MG63 (cell line): ENCODE data around the gene DGKB. TPM values are rescaled to one million over a fixed set of nuclear protein-coding genes. Genes with fewer than 3 reads are reported as not detected.

ENCODE experiments used
- DNase-seq: peaks from one replicate; pipeline ENCODE4 v3.0.0-alpha.2; 2020
- H3K27me3 ChIP-seq: fragments of 250-450 bp; sonication (Bioruptor Pico); 2 replicates; pipeline ENCODE4 v1.5.1; 2020; ENCODE audit warnings: mild to moderate bottlenecking, moderate library complexity
- H3K36me3 ChIP-seq: fragments of 250-450 bp; sonication (Bioruptor Pico); 2 replicates; pipeline ENCODE4 v1.5.1; 2020; ENCODE audit warnings: mild to moderate bottlenecking, moderate library complexity
- H3K4me3 ChIP-seq: fragments of 250-450 bp; sonication (Bioruptor Pico); 2 replicates; pipeline ENCODE4 v1.5.1; 2020; ENCODE audit warnings: mild to moderate bottlenecking, moderate library complexity
- H3K9me3 ChIP-seq: fragments of 250-450 bp; sonication (Bioruptor Pico); 2 replicates; pipeline ENCODE4 v1.5.1; 2020; ENCODE audit warnings: mild to moderate bottlenecking, moderate library complexity
- total RNA-seq: library from RNA; depleted of rRNA; stranded (reverse); fragments of >200 nt; shearing (Covaris generic); gene quantifications from 2 replicates; pipeline ENCODE4 v1.2.3, GENCODE V29; 2014; ENCODE audit warnings: low replicate concordance

DGKB gene
- total RNA-seq, 1 experiment from 2014 or later = not detected

DNA sequence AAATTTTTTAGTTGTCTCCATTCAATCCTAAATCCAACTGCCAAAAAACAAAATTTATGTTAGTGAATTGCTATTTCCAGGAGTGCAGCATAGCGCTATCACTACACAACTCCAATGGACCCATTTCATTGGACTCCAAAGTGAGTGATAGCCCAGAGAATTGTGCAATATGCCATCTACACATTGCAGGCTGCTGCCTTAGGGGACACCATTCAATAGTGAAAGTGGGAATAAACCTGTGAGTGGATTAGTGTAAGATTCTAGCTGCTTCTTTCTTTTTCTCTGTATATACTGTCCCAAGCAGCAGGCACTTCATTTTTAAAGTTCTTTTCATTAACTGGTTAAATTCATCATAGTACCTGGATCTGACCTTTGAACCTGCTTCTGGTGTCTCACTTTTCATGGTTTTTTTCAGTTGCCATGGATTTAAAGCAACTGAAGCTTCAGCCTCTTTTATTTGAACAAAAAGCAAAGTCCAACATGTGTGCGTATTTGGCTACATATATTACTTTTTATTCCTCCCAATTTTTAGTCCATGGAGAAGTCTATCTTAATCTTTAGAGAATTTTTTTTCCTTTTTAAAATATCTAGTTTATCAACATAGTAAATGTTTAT is 97.3 kb downstream of the DGKB start:
- no peaks in the 10 kb centered on the region for H3K9me3 ChIP-seq
- DNase-seq = no peak
- no peaks in the 10 kb centered on the region for H3K36me3 ChIP-seq
- H3K27me3 ChIP-seq = no peaks in the 10 kb centered on the region
- no peak overlapping the region for H3K4me3 ChIP-seq

DNA sequence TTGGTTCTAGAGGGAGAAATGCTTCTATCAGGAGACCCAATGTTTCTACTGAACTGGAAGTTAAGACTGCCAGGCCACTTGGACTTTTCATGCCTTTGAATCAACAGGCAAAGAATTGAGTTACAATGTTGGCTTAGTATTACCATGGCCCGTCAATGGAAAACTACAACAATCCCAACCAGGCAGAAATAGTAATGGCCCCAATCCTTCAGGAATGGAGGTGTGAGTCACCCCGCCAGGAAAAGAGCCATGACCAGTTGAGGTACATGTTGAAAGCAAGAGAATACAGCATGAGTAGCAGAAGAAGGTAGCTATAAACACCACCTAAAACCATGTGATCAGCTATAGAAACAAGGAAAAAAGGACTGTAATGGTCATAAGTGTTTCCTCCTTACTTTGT is 101.9 kb downstream of the DGKB start:
- no peak for DNase-seq
- H3K4me3 ChIP-seq = no peak overlapping the region
- H3K36me3 ChIP-seq = no peaks in the 10 kb centered on the region
- no peaks in the 10 kb centered on the region for H3K27me3 ChIP-seq
- H3K9me3 ChIP-seq = no peaks in the 10 kb centered on the region

DNA sequence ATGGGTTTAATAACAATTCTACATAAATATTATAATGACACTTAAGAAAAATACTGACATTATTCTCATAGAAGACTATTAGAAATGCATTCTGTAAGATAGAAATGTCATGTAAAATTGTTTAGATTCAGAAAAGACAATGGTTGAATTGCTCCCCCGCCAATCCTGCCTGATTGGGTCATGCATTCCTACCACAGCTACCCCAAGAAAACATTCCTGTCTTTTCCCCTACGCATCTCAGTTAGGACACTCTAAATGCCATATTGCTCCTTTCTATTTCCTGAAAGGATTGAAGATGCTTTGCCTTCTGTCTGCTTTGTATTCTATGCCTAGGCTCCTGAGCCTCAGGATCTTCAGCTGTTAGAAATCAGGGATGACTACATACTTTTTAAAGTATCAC is 109.4 kb downstream of the DGKB start:
- no peak for DNase-seq
- Histone ChIP-seq H3K9me3 (peaks cover 2% of the 10 kb centered on the region; the same call in 1 of the 2 replicates), H3K27me3 (no peaks in the 10 kb centered on the region), H3K4me3 (no peak overlapping the region), H3K36me3 (no peaks in the 10 kb centered on the region)

DNA sequence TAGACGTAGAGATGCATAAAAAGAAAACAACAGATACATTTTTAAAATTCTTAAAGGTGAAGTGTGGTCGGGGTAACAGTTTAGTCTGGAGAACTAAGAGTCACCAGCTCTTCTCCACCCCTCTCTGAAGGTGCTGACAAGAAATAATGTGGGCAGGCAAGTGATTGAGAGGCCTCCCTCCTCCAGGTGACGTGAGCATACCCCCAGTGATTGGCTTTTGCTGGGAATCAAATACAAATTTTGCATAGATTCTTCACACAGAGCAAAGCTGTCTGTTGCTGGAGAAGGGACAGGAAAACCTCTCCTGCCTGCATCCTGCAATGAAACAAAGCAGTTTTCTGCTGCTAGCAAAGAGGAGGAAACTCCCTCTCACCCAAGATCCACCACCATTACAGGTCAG is 115.0 kb downstream of the DGKB start:
- DNase-seq = no peak
- Histone ChIP-seq H3K27me3 (no peaks in the 10 kb centered on the region), H3K4me3 (no peak overlapping the region), H3K36me3 (no peaks in the 10 kb centered on the region), H3K9me3 (peaks cover 2% of the 10 kb centered on the region; the same call in 1 of the 2 replicates)

GRCh38 chr7:14786314-14786895 is 116.1 kb downstream of the DGKB start:
- no peaks in the 10 kb centered on the region; the same call in 1 of the 2 replicates for H3K9me3 ChIP-seq
- H3K27me3 ChIP-seq = no peaks in the 10 kb centered on the region
- no peak overlapping the region for H3K4me3 ChIP-seq
- DNase-seq = no peak
- H3K36me3 ChIP-seq = no peaks in the 10 kb centered on the region

DNA sequence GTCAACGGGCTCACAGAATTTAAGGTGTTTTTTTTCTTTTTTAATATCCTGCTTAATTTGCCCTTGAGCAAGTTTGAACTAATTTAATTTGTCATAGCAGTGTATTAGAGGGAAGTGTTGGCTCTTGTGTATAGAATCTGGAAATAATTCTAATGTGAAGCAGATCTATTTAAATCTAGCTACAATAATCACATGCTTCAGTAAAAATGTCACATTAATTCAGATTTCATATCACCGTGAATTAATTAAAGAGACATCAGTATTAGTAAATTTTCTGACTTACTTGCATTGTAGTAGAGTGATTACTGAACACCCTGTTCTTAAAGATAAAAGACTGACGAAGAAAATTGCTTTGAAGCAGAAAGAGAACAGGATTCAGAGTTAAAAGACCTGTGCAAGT is 124.7 kb downstream of the DGKB start:
- Histone ChIP-seq H3K27me3 (no peaks in the 10 kb centered on the region), H3K36me3 (no peaks in the 10 kb centered on the region), H3K9me3 (peaks cover 11% of the 10 kb centered on the region), H3K4me3 (no peak overlapping the region)
- DNase-seq = no peak

- Histone ChIP-seq H3K9me3 (peaks cover 11% of the 10 kb centered on the region), H3K4me3 (no peak overlapping the region), H3K36me3 (no peaks in the 10 kb centered on the region), H3K27me3 (no peaks in the 10 kb centered on the region)
- no peak for DNase-seq
Observed at GRCh38 chr7:14776266-14776665, 126.3 kb downstream of the DGKB start.

- Histone ChIP-seq H3K9me3 (peaks cover 11% of the 10 kb centered on the region), H3K27me3 (no peaks in the 10 kb centered on the region), H3K4me3 (no peak overlapping the region), H3K36me3 (no peaks in the 10 kb centered on the region)
- DNase-seq = no peak
Observed at GRCh38 chr7:14773729-14774271, 128.8 kb downstream of the DGKB start.

GRCh38 chr7:14770614-14771013 is 131.9 kb downstream of the DGKB start:
- Histone ChIP-seq H3K27me3 (no peaks in the 10 kb centered on the region), H3K9me3 (peaks cover 2% of the 10 kb centered on the region), H3K4me3 (no peak overlapping the region), H3K36me3 (no peaks in the 10 kb centered on the region)
- DNase-seq = no peak

GRCh38 chr7:14769261-14769660 is 133.3 kb downstream of the DGKB start:
- Histone ChIP-seq H3K27me3 (no peaks in the 10 kb centered on the region), H3K9me3 (peaks cover 2% of the 10 kb centered on the region; the same call in 1 of the 2 replicates), H3K36me3 (no peaks in the 10 kb centered on the region), H3K4me3 (no peak overlapping the region)
- DNase-seq = no peak

DNA sequence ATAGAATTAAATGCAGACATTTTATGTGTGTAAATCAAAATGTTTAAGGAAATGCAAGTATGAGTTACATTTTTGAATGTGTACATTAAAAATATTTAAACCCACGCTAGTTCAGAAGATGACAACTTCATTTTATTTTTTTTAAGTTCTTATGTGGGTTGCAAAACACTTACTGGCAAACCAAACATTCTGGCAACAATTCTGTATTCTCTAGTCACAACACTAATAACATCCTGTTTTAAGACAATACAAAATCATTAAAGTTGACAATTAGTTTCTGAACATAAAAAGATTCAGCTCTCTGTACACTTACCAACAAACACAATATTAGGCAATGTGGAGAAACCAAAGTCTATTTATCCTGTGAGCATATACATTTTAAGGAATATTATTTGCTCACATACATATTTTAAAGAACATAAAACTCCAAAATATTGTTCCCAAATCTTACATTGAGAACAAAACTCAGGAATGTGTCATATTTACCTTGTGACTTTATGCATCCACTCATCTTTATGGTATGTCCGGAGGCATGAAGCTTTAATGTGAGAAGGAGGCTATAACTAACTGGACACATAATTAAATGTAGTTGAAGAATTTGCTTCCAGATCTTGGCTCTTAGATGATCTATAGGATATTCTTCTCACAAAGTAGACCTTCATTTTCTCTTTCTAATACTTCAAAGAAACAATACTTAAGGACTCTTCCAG is 134.7 kb downstream of the DGKB start:
- Histone ChIP-seq H3K36me3 (no peaks in the 10 kb centered on the region), H3K27me3 (no peaks in the 10 kb centered on the region), H3K9me3 (peaks cover 2% of the 10 kb centered on the region; the same call in 1 of the 2 replicates), H3K4me3 (no peak overlapping the region)
- no peak for DNase-seq

DNA sequence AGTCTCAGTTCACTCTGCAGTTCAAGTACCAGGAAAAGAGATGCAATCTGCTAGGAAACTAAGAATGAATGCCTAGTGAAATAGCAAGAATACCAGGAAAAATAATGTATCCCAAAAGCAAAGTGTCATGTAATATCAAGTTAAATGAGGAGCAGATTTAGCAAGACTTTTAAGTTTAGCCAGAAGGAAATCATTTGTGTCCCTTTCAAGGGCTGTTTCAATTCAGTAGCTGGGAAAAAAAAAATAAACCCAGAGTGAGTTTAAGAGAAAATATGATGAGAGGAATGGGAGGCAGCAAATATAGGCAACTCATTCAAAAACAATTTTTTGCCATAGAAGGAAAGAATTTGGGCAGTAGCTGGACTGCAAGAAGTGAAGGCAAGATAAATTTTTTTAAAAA is 135.8 kb downstream of the DGKB start:
- peaks cover 2% of the 10 kb centered on the region; the same call in 1 of the 2 replicates for H3K9me3 ChIP-seq
- no peak overlapping the region for H3K4me3 ChIP-seq
- no peaks in the 10 kb centered on the region for H3K27me3 ChIP-seq
- no peak for DNase-seq
- no peaks in the 10 kb centered on the region for H3K36me3 ChIP-seq

DNA sequence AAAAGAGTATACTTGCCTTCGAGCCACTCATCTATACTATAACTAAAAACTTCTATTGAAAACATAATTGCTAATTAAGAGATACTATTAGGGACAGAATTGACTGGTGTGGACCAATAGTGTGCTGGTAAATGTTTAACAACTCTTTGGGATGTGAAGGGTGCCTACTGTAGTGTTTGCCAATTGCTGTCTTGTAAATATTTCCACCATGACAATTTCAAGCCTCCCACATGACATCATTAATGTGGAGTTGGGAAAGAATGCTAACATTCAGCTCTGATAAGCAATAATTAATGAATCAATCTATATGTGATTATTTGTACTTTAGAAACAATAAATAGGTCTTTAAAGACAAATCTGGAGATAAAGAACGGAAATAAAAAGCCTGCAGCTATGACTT is 136.8 kb downstream of the DGKB start:
- no peak for DNase-seq
- Histone ChIP-seq H3K9me3 (peaks cover 2% of the 10 kb centered on the region; the same call in 1 of the 2 replicates), H3K4me3 (no peak overlapping the region), H3K27me3 (no peaks in the 10 kb centered on the region), H3K36me3 (no peaks in the 10 kb centered on the region)

DNA sequence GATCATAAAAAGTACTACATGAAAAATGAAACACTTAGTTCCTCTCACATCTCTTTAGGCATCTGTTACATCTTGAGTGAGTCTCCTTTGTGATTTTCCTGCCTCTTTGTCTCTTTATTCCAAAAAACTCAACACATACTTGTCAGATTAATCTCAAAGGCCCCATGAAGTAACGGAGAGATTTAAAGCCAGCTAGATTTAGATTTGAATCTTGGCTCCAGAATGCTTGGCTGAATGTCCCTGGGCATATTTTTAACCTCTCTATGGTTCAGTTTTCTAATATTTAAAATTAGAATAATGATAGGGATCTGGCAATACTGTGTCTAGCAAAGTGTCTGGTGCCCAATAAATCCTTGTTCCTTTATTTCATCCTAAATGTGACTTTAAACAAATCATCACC is 140.0 kb downstream of the DGKB start:
- Histone ChIP-seq H3K9me3 (peaks cover 2% of the 10 kb centered on the region; the same call in 1 of the 2 replicates), H3K4me3 (no peak overlapping the region)
- no peak for DNase-seq

GRCh38 chr7:14761510-14762296 is 140.8 kb downstream of the DGKB start:
- peak; percentile 92 for DNase-seq
- Histone ChIP-seq H3K9me3 (peaks cover 2% of the 10 kb centered on the region; the same call in 1 of the 2 replicates), H3K27me3 (no peaks in the 10 kb centered on the region), H3K4me3 (no peak overlapping the region), H3K36me3 (no peaks in the 10 kb centered on the region)

More for the DNA sequence above, 140.0 kb downstream of the DGKB start:
- Histone ChIP-seq H3K27me3 (no peaks in the 10 kb centered on the region), H3K36me3 (no peaks in the 10 kb centered on the region)

DNA sequence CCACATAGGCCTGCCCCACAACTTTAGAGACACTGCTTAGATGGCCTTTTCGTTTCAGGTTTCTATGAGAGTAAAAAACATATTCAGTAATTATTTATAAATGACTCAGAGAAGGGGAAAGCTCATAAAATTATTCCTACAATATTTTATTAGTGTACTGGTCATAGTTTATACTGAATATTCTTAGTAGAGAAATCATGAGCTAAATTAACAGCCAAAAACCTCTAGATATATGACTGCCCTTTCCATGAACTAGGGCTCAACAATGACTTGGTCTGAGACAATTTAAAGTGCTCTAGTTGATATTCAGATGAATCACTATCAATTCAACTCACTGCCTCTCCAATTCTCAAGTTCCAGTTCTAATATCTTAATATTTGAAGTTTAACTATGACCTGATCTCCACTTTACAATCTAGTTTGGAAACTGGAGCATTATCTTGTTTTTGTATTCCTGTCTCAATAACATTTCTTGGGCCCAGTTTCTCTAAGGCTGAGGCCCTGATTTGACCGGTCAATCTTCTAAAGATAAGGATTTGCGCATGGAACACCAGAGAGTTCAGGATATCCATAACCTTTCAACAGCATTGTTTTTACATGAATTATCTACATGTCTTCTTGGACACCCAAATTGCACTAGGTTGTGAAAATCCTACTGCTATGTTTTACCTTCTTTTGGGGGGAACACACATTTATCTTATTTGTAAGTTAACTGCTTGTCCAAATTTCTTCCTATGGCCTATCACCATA is 141.6 kb downstream of the DGKB start:
- H3K27me3 ChIP-seq = no peaks in the 10 kb centered on the region
- no peak for DNase-seq
- no peaks in the 10 kb centered on the region for H3K36me3 ChIP-seq
- no peak overlapping the region for H3K4me3 ChIP-seq
- H3K9me3 ChIP-seq = peaks cover under 1% of the 10 kb centered on the region; the same call in 1 of the 2 replicates
